ENCODE measurements around the gene PSME2. TPM values are rescaled to one million over a fixed set of nuclear protein-coding genes. Genes with fewer than 3 reads are reported as not detected.

PSME2 gene
- total and polyA plus RNA-seq, 5 donors = 62.7 to 102 (median 70.1) TPM

DNA sequence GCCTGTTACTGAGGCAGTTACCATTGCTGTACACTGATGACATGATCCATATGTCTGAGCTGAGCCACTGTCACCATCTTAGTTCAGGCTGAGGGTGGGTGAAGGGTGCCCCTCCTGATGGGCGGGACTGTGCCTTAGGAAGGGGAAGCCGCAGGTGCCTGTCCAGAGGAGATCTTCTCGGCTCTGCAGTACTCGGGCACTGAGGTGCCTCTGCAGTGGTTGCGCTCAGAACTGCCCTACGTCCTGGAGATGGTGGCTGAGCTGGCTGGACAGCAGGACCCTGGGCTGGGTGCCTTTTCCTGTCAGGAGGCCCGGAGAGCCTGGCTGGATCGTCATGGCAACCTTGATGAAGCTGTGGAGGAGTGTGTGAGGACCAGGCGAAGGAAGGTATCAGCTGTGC, 4.6 kb upstream of the PSME2 start:
- Histone ChIP-seq H3K4me3 (ENCODE audit: low read length) (no peak overlapping the region), H3K27ac (ENCODE audit: low read length) (no peak overlapping the region), H3K27me3 (ENCODE audit: control insufficient read depth, insufficient read depth) (no peaks in the 10 kb centered on the region), H3K4me1 (ENCODE audit: control insufficient read depth, insufficient read depth, low read length) (peaks cover 8% of the 10 kb centered on the region), H3K9me3 (ENCODE audit: control insufficient read depth, low read length) (no peaks in the 10 kb centered on the region)
- 81% methylated on average over 9 of the region's 9 CpGs for WGBS
- intact Hi-C loops (cut with DNase I) = no loop called here
- DNase-seq = no peak
- ATAC-seq = no peak

DNA sequence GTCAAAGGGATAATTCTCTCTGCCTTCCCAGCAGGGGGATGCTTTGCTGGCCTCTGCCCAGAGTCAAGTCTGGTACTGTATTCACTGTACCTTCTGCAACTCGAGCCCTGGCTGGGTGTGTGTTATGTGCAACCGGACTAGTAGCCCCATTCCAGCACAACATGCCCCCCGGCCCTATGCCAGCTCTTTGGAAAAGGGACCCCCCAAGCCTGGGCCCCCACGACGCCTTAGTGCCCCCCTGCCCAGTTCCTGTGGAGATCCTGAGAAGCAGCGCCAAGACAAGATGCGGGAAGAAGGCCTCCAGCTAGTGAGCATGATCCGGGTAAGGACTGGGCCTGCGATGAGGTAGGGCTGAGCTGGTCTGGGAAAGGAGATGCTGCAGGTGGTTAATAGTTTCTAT, 4.2 kb upstream of the PSME2 start:
- Histone ChIP-seq H3K4me1 (ENCODE audit: control insufficient read depth, insufficient read depth, low read length) (peaks cover 10% of the 10 kb centered on the region), H3K4me3 (ENCODE audit: low read length) (no peak overlapping the region), H3K9me3 (ENCODE audit: control insufficient read depth, low read length) (no peaks in the 10 kb centered on the region), H3K27ac (ENCODE audit: low read length) (no peak overlapping the region), H3K27me3 (ENCODE audit: control insufficient read depth, insufficient read depth) (no peaks in the 10 kb centered on the region)
- intact Hi-C loops (cut with DNase I) = no loop called here
- no peak for ATAC-seq
- DNase-seq = no peak
- 90% methylated on average over 9 of the region's 9 CpGs for WGBS

DNA sequence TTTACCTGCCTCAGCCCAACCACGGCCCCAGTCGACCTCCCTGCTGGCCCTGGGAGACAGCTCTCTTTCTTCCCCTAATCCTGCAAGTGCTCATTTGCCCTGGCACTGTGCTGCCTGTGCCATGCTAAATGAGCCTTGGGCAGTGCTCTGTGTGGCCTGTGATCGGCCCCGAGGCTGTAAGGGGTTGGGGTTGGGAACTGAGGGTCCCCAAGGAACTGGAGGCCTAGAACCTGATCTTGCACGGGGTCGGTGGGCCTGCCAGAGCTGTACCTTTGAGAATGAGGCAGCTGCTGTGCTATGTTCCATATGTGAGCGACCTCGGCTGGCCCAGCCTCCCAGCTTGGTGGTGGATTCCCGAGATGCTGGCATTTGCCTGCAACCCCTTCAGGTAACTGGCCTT, 3.7 kb upstream of the PSME2 start:
- no peak for ATAC-seq
- Histone ChIP-seq H3K4me3 (ENCODE audit: low read length) (no peak overlapping the region), H3K4me1 (ENCODE audit: control insufficient read depth, insufficient read depth, low read length) (peaks cover 12% of the 10 kb centered on the region), H3K27ac (ENCODE audit: low read length) (no peak overlapping the region), H3K27me3 (ENCODE audit: control insufficient read depth, insufficient read depth) (no peaks in the 10 kb centered on the region), H3K9me3 (ENCODE audit: control insufficient read depth, low read length) (no peaks in the 10 kb centered on the region)
- DNase-seq = no peak
- intact Hi-C loops (cut with DNase I) = no loop called here
- WGBS = 94% methylated on average over 9 of the region's 9 CpGs

DNA sequence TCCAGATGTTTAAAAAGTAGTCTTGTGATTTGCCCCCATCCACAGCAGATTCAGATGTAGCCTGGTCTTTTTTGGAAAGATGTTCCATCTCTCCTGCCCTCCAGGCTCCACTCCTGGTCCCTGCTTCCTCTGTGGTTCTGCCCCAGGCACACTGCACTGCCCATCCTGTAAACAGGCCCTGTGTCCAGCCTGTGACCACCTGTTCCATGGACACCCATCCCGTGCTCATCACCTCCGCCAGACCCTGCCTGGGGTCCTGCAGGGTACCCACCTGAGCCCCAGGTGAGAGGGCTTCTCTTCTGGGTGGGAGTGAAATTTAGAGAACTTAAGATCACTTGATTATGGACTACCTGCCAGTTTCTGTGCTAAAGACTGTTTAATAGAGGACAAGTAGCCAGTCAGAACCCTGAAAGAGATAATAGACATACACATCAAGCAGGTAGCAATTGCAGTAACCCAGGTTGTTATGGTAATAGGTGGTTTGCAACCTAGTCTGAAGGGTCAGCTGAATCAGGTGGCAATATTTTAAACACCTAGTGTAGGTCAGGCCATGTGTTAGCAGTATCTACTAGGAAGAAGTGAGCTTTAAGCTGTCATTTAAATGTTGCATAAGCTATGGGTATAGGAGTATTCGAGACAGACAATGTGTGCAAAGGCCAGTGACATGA, 3.0 kb upstream of the PSME2 start:
- Histone ChIP-seq H3K27me3 (ENCODE audit: control insufficient read depth, insufficient read depth) (no peaks in the 10 kb centered on the region), H3K9me3 (ENCODE audit: control insufficient read depth, low read length) (no peaks in the 10 kb centered on the region), H3K27ac (ENCODE audit: low read length) (no peak overlapping the region), H3K4me3 (ENCODE audit: low read length) (no peak overlapping the region), H3K4me1 (ENCODE audit: control insufficient read depth, insufficient read depth, low read length) (peaks cover 12% of the 10 kb centered on the region)
- intact Hi-C loops (cut with DNase I) = no loop called here
- ATAC-seq (no peak), DNase-seq (no peak)
- 95% methylated on average over 3 of the region's 3 CpGs for WGBS

DNA sequence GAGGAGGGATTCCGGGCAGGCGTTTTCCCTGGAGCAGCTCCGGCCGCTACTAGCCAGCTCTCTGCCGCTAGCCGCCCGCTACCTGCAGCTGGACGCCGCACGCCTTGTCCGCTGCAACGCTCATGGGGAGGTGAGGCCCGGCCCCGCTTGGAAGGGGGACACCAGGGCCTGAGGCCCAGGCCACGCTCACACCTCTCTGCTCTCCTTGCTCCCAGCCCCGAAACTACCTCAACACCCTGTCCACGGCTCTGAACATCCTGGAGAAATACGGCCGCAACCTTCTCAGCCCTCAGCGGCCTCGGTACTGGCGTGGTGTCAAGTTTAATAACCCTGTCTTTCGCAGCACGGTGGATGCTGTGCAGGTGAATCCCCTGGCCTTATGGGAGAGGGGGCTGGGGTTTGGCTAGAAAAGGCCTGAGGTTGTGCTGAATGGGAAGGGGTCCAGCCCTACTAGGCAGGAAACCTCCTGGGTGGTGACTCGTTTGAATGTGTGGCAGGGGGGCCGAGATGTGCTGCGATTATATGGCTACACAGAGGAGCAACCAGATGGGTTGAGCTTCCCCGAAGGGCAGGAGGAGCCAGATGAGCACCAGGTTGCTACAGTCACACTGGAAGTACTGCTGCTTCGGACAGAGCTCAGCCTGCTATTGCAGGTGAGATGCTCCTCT, 1.5 kb upstream of the PSME2 start:
- Histone ChIP-seq H3K4me1 (ENCODE audit: control insufficient read depth, insufficient read depth, low read length) (peaks cover 12% of the 10 kb centered on the region), H3K27me3 (ENCODE audit: control insufficient read depth, insufficient read depth) (no peaks in the 10 kb centered on the region), H3K4me3 (ENCODE audit: low read length) (peak overlapping the region; percentile 89), H3K27ac (ENCODE audit: low read length) (peak overlapping the region; percentile 77), H3K9me3 (ENCODE audit: control insufficient read depth, low read length) (no peaks in the 10 kb centered on the region)
- ATAC-seq (no peak), DNase-seq (no peak)
- WGBS = 7% methylated on average over 29 of the region's 29 CpGs
- intact Hi-C loops (cut with DNase I) = no loop called here

DNA sequence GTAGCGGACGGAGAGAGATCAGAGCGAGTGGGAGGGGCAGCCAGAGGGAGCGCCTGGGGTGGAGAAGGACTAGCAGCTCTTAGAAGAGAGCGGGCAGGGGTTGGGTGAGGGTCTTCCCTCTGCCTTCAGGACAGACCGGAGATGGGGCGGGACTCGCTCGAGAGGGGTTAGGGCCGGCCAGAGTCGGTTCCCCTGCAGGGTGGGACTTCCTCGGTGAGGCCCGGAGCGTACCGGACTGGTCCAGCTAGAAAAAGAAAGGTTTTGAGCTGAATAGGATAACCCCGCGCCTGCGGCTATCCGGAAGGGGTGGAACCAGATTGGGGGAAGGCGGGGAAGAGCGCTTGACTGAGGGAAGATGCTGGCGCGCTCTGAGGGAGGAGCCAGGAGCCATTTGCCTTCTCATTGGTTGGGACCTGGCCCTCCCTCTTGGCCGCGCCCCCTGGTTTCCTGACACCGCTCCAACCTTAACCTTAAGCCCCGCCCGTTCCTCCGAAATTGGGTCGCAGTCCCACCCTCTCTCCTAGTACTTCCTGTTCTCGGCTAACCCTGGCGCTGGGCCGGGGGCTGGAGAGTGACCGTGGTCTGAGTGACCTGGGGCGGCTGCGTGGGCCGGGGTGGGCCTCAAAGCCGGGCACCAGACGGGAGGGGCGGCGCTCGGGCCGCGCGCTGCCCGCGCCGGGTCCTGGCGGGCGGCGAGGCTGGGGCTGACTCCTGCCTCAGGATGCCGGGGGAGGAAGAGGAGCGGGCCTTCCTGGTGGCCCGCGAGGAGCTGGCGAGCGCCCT, 759 bp upstream of the PSME2 start, which contains the start of gene RNF31:
TSS of gene RNF31 (plus strand) at position 521 of the 783 bp plus-strand sequence. CDS start at position 722, 201 bp downstream.
- intact Hi-C loops (cut with DNase I) = no loop called here

DNA sequence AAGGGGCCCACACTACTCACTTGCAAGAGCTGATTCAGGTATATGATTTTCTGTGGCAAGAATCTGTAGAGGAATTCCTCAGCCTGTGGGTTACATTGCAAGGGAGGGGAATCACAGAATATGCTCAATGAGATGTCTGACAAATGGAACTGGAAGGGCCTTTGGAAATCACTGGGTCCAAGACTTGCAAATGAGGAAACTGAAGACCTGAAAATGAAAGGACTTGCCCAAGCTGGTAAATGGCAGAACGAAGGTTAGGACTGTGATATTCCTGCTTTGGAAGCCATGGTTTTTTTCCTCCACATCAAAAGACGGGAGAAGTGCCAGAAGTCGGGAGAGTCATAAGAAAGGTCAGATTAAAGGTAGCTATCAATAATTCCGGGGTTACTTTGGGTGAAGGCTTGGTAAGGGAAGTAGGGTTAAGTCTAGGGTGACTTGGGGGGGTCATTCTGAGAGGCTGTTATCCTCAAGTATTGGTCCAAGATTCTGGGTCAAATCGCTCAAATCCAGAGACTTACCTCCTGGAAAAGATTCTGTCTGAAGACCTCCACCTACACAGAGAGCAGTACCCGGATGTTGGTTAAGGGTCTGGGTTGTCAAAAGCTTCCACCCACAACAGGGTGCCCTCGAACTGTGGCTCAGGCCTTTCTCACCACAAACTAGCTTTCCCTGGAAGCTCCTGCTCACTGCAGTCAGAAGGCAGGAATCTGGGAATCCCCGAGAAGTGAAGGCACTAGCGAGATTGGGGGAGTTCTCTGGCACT, 539 bp downstream of the PSME2 start:
- 18% methylated on average over 9 of the region's 9 CpGs for WGBS
- ATAC-seq (no peak), DNase-seq (no peak)
- Histone ChIP-seq H3K27me3 (ENCODE audit: control insufficient read depth, insufficient read depth) (no peaks in the 10 kb centered on the region), H3K4me1 (ENCODE audit: control insufficient read depth, insufficient read depth, low read length) (peaks cover 12% of the 10 kb centered on the region), H3K4me3 (ENCODE audit: low read length) (peak overlapping the region; percentile 57), H3K9me3 (ENCODE audit: control insufficient read depth, low read length) (no peaks in the 10 kb centered on the region), H3K27ac (ENCODE audit: low read length) (peak overlapping the region; percentile 95)
- intact Hi-C loops (cut with DNase I) = no loop called here

More for the DNA sequence above, 759 bp upstream of the PSME2 start, which contains the start of gene RNF31:
- peak within 1 kb of the TSS; percentile 89 for H3K4me3 ChIP-seq (ENCODE audit: low read length)
- peak within 1 kb of the TSS; percentile 95 for H3K27ac ChIP-seq (ENCODE audit: low read length)
- DNase-seq (peak; percentile 99), ATAC-seq (peak; percentile 95 to 97)
- H3K27me3 ChIP-seq (ENCODE audit: control insufficient read depth, insufficient read depth) = no peaks in the 10 kb centered on the region
- peaks cover 12% of the 10 kb centered on the region for H3K4me1 ChIP-seq (ENCODE audit: control insufficient read depth, insufficient read depth, low read length)
- under 1% methylated on average over 57 of the region's 57 CpGs for WGBS
- no peaks in the 10 kb centered on the region for H3K9me3 ChIP-seq (ENCODE audit: control insufficient read depth, low read length)

DNA sequence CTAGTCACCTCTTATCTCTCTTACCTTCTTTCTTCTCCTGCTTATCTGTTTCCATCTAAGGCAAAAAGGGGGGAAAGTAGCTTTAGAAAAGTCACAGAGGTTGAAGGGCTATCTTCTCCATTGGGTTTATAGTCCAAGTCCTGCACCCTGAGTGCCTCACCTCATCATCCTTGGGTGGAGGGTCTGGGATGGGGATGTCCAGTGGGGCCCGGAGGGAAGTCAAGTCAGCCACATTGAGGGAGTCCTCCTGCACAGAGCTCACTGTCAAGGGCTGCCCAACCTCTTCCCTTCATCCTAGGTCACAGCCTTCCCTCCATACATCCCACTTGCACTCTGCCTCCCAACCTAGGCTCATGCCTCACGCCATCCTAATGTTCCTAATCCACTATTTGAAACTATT, 1.2 kb downstream of the PSME2 start:
- 97% methylated on average over 2 of the region's 2 CpGs for WGBS
- Histone ChIP-seq H3K4me1 (ENCODE audit: control insufficient read depth, insufficient read depth, low read length) (peaks cover 12% of the 10 kb centered on the region), H3K9me3 (ENCODE audit: control insufficient read depth, low read length) (no peaks in the 10 kb centered on the region), H3K27ac (ENCODE audit: low read length) (no peak overlapping the region), H3K27me3 (ENCODE audit: control insufficient read depth, insufficient read depth) (no peaks in the 10 kb centered on the region), H3K4me3 (ENCODE audit: low read length) (no peak overlapping the region)
- DNase-seq (no peak), ATAC-seq (no peak)
- intact Hi-C loops (cut with DNase I) = no loop called here

DNA sequence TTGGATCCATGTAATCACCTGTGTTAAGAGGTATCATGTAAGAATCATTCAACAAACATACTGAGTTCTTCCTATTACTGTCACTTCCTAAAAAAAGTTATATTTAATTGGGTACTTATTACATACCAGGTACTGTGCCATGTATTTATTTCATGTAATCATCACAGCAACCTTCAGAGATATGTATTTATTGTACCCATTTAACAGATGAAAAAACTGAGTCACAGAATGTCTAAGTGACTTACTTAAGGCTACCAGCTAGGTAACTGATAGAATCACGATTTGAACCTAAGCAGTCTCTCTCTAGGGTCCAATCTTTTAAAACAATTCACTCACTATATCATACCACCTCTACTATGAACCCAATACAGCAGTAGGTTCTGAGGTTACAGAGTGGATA, 2.0 kb downstream of the PSME2 start:
- no peak for ATAC-seq
- H3K4me1 ChIP-seq (ENCODE audit: control insufficient read depth, insufficient read depth, low read length) = peaks cover 13% of the 10 kb centered on the region
- H3K27ac ChIP-seq (ENCODE audit: low read length) = no peak overlapping the region
- 86% methylated on average over 1 of the region's 1 CpG for WGBS
- no peaks in the 10 kb centered on the region for H3K27me3 ChIP-seq (ENCODE audit: control insufficient read depth, insufficient read depth)
- no peaks in the 10 kb centered on the region for H3K9me3 ChIP-seq (ENCODE audit: control insufficient read depth, low read length)
- intact Hi-C loops (cut with DNase I) = no loop called here
- no peak overlapping the region for H3K4me3 ChIP-seq (ENCODE audit: low read length)
- DNase-seq = no peak

DNA sequence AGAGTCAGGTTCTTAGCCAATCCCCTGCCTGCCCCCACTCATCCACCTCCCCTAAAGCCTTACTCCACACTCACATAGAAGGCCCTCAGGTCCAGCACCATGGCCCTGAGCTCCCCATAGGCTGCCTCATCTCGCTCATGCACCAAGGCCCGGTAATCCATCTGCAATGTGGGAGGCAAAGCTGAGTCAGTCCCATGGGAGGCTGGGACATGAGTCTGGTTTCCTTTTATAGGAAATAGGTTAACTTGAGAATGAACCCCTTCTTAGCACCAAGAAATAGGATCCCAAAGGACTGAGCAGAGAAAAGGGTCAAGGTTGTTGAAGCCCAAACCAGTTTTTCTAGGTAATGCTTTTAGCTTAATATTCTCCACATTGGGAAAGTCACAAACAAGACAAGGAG, 2.9 kb downstream of the PSME2 start:
- no peaks in the 10 kb centered on the region for H3K27me3 ChIP-seq (ENCODE audit: control insufficient read depth, insufficient read depth)
- ATAC-seq (no peak), DNase-seq (no peak)
- H3K4me3 ChIP-seq (ENCODE audit: low read length) = no peak overlapping the region
- no peaks in the 10 kb centered on the region for H3K9me3 ChIP-seq (ENCODE audit: control insufficient read depth, low read length)
- 59% methylated on average over 2 of the region's 2 CpGs for WGBS
- H3K4me1 ChIP-seq (ENCODE audit: control insufficient read depth, insufficient read depth, low read length) = peaks cover 12% of the 10 kb centered on the region
- intact Hi-C loops (cut with DNase I) = no loop called here
- H3K27ac ChIP-seq (ENCODE audit: low read length) = no peak overlapping the region

All from right cardiac atrium (tissue), 5 donors.